ENCODE results near the gene PIP4K2A.

Gene PIP4K2A

DNA sequence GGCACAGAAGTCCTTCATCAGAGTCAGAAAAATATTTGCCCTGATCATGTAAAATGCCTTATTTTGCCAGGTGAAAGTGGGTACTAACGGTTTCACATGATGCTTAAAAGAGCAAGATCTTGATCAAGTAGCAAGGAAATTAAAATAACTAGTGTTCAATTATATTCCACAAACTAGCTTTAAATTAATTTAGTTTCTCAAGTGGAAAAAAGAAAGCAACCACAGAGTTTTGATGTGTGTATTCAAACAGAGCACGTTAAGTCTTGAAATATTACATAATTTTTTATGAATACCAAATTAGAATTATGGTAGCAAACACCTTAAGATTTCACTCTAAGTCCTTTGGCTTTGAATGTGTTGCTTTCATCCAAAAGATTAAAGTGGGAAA, 47.3 kb downstream of the PIP4K2A start:
- no peak for DNase-seq (ENCODE audit: low read depth in 2 of 2)

DNA sequence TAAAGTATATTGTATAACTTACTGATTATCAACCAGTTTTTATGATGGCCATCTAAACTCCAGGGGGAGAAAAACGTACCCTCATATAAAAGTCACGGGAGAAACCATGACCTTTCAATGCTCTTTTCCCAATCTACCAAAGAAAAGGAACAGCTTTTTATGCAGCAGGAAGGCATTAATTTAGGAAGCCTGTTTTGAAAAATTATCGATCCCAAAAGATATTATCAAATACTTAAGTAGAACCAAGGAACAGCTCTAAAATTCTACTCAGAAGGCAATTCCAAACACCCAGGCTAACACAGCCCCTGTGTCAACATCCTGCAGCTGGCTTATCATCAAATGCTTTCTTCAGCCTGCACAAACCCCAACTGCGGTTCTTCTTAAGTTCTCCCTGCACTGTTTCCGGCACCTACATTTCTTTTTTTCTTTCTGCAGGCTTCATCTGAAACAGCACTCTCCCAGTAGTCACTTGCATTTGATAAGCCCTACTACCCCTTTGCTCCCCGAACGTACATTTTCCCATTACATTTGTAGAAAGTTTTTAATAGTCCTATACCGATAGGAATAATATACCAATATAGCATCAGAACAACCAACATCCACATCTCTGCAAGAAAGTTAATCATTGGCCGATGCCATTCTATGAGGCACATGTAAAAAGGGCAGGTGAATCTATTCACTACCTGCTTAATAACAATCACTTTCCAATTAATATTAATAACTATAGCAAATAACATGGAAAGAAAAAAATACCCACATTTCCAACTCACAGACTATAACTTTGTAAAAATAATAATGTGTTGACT, 47.9 kb downstream of the PIP4K2A start:
- no peak for DNase-seq (ENCODE audit: low read depth in 2 of 2)

DNA sequence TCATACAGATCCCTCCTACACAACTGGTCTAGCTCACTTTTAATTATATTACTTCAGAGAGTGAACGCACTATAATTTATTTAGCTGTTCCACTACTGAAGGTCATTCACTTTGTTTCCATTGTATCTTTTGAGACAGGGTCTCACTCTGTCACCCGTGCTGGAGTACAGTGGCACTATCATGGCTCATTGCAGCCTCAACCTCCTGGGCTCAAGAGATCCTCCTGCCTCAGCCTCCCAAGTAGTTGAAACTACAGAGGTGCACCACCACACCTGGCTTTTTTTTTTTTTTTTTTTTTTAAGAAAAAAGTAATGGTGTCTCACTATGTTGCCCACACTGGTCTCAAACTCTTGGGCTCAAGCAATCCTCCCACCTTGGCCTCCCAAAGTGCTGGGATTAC, 49.0 kb downstream of the PIP4K2A start:
- DNase-seq (ENCODE audit: low read depth in 2 of 2) = no peak

DNA sequence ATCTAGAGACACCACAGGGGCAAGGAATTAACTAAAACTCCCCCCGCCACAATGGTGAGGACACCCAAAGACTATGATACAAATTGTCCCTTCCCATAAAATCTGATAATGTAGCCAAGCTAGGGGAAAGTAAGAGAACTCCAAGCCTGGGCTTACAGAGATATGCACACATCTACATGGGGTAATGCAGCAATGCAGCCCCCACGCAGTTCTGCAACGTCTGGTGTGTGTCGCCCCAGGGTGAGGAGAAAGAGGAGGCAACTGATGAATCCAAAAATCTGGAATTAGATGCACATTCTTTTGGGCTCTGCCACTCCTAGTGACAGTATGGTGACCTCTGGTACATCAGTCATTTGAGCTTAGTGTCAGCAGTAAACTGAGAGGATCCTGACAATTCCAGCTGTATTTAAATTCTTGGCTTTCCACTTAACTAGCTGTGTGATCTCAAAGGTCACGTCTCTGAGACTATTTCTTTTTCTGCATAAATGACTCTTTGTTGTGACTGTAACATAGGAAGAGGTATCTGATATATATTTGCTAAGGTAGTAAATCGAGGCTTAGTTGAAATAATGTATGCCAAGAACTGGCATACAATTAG, 51.5 kb downstream of the PIP4K2A start:
- no peak for DNase-seq (ENCODE audit: low read depth in 2 of 2)

DNA sequence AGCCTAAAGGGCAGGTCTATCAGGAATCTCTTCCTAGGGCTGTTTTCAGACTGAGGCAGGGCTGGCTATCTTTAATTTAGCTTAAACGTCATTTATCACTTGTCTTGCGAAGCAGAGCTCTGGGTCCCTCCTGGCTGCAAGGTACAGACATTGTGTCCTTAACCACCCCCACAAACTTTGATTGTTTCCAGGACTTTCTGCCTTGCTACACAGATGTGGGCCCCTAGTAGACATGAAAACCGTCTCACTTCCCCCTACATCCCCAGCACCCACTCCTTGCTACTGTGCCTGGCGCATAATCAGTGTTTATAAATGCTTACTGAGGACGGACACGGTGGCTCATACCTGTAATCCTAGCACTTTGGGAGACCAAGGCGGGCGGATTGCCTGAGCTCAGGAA, 54.5 kb downstream of the PIP4K2A start:
- DNase-seq (ENCODE audit: low read depth in 2 of 2) = no peak

DNA sequence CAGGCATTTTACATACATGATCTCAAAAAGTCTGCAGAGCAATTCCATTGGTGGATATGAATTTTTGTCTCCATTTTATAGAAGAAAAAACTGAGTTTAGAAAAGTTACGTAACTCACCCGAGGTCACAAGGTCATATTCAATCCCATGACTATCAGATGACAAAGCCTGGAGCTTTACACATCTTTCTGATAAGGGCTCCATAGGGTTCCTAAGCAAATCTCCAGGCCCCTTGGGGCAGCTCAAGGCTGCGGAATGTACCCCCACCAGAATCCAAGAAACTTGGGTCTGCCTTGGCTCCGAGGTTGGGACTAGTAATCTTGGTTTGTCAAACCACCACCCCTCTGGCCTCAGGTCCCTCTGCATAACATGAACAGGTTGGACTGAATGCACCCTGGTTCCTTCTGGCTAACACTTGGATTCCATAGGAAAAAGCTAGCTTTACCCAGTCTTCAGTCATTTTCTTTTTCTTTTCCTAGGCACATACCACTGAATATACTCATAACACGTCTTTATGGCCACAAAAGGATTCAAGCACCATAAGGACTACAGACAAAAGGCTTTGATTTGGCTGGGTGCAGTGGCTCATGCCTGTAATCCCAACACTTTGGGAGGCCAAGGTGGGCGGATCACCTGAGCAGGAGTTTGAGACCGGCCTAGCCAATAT, 55.5 kb downstream of the PIP4K2A start:
- no peak for DNase-seq (ENCODE audit: low read depth in 2 of 2)

DNA sequence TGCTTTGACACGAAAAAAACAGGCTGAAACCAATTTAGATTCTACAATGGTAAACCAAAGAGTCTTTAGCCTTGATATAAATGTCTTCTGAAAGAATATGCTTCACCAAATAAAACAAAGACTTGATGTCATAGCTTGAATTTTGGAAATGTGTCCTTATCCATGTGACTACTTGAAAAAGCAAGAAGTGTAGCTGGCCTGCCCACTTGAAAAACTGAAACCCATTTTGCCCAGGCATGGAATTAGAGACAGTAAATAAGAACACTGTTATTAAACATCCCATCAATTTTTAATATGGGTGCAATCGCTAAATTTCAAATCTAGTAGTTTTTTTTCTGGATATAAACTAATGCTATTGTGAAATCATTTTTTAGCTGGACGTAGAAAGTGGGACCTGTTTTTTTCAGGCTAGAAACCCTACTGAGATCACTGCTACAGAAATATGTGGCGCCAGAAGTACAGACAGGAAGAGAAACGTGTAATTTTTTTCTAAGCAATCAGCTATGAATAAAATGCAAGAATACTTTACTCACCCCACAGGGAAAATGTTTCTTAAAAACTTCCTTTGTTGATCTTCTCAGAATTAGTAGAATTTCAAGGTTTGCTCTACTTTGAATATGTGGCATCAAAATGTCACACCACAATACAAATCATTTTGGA, 56.7 kb downstream of the PIP4K2A start:
- DNase-seq (ENCODE audit: low read depth in 2 of 2) = no peak

DNA sequence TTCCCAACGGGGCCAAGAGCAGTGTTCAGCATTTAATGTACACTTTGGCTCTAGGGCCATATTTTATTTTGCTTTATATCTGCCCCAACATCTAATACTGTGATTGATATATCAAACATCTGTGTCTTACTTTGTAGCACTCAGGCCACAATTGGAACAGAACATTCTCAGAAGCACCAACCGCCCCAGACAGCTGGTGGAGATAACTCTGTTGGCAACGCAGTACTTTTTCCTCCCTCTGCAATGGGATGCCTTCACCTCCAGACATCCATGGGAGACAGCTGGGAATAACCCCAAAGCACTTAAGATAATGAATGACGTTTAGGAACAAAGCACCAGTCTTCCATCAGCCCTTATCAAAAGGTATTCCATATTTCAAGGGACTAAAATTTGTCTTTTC, 57.4 kb downstream of the PIP4K2A start:
- DNase-seq (ENCODE audit: low read depth in 2 of 2) = no peak

DNA sequence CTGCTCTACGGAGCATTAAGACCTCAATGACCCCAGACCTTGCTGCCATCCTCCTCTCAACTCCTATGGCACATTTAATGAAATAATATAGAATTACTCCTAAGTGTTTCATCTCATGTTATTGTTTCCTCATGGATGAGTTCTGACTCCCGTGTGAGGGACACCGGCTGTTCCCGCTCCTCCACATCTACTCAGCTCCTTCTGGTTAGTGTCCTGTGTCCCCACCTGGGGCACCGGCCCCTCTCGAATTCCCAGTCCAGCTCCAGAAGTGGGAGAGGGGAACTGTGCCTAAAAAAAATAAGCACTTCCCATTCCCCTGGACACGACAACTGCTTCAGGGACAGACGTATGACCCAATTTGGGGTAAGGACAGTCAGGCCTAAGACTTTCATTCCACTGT, 58.3 kb downstream of the PIP4K2A start:
- no peak for DNase-seq (ENCODE audit: low read depth in 2 of 2)

DNA sequence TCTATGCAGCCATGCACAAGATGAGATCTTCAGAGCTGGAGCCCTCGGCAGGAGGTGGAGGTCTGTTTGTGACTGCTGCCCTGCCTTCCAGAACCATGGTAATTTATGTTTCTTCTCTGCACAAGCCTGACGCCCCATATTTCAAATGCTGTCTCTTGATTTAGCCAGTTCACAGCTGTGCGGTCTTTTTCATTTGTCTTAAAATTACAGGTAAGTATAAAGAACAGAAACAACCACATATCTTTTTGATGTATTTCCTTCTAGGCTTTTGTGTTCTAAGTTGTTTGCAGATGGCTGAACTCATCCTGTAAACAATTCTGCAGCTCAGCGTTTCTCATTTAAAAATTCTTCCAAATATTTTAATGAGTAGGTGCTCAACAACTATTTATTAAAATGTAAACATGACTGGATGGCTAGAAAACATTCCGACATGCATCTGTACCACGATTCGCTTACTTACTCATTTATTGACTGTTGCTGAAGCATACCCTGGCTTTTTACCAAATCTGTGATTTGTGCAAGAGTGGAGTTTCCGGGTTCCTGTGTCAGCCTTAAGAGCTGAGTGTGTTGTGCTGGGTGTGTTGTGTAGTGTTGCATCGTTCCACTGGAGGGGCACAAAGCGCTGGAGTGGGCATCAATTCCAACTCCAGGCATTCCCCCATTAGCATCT, 58.9 kb downstream of the PIP4K2A start:
- DNase-seq (ENCODE audit: low read depth in 2 of 2) = no peak

DNA sequence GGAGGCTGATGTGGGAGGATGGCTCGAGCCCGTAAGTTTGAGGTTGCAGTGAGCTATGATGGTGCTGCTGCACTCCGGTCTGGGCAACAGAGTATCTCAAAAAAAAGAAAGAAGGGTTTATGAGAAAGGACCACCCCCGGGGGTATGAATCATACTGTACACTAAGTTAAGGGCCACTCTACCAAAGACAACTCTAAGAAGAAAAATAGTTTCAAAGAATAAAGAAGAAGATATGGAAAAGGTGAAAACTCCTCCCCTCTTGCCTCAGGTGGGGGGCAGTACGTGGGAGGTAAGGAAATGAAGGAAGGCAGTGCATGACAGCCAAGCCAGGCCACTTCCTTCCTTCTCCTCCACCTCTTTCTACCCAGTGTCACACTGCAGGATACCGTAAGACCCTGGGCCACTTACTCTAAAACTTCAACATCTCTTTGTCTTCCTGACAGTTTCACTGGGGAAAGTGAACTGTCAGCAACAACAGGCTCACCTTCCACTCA, 61.3 kb downstream of the PIP4K2A start:
- DNase-seq (ENCODE audit: low read depth in 2 of 2) = peak in 1 of 2 donors; percentile 29

DNA sequence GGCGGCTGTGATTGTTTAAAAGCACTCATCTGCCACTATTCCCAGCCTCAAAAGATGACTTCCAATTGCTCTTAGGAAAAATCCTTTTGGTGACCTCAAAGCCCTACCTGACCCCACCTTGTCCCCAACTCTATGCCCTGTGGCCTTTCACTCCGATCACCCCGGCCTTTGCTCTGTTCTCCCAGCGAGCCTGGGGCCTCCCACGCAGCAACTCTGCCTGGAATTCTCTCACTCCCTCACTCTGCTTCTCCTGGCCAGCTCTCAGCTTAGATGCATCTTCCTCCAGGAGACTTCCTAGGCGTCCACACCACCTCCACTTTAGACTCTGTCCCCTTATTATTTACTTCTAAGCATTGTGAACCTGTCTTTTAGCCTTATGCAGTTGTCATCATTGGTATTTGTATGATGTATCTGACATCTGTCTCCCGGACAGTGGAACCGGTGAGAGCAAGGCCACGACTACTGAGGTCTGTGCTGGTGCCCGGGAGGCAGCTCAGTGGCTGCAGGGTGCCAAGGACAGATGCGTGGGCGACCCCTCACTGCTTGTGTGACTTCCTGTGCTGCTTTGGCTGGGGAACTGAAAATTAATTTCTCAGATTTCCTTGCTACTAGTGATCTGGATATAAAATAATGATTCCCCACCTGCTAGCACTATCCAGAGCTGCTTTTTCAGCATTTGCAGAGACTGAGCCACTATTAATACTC, 63.0 kb downstream of the PIP4K2A start:
- DNase-seq (ENCODE audit: low read depth in 2 of 2) = no peak

DNA sequence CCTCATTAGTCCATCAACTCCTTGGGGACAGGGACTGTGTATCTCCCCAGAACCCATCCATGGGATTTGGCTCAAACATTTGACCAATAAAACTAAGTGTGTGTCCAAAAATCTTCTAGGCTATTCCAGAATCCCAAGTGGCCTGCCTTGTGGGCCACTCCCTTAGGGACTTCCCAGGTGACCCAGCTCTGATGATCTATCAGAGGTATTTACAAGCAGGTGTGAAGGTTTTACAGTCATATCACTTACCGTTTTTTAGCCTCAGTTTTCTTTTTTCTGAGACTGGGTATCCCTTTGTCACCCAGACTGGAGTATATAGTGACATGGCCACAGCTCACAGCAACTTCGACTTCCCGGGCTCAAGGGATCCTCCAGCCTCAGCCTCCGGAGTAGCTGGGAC, 64.4 kb downstream of the PIP4K2A start:
- no peak for DNase-seq (ENCODE audit: low read depth in 2 of 2)

DNA sequence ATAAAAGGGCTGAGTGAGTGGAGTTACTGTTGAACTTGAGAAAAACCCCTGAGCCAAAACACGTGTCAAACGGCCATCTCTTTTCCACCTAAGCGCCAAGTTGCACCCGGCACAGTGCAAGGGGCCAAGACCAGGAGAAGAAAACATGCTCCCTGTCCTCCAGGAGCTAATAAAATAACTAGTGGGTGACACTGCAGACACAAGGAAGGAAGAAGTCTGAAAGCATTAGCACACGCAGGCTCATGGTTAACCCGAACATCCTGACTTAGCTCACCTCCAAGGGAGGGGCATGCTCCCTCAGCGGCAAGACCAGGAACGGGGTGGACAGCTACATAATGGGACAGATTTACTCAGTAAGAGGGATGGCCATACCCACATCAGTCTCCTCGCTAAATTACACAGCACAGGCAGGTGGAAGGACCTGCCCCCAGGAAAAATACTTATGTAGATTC, 65.0 kb downstream of the PIP4K2A start:
- DNase-seq (ENCODE audit: low read depth in 2 of 2) = no peak

DNA sequence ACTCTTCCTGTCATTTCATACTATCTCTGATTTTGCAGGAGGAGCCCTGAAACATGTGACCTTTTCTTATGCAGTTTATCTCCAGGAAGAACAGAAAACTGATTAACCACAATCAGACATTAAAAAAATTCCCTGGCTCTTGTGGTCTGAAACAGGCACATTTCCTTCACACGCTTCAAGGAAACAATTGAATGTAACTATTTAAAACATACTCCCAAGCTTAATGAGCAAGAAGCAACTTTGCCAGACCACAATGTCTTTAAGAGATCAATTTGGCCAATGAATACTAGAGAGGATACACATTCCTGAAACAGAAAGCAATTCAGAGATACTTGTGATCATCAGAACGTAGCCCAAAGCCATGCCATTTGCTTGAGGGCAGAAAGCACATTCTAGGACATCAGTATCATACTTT, 65.8 kb downstream of the PIP4K2A start:
- DNase-seq (ENCODE audit: low read depth in 2 of 2) = no peak

DNA sequence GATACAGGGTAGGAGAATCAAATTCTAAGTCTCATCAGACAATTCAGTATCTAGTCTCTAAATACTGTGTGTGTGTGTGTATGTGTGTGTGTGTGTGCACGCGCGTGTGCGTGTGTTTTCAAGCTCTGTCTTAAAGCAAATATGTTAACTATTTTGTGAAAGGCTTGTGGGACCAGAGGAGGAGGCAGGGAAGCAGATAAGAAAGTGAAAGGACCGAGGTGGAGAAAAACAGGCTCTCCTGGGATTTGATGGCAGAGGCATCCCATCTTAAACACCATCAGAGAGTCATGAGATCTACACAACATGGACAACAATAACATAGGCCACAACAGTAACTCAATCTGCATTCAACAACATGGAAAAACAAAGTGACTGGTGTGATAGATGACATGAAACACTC, 67.1 kb downstream of the PIP4K2A start:
- DNase-seq (ENCODE audit: low read depth in 2 of 2) = no peak

DNA sequence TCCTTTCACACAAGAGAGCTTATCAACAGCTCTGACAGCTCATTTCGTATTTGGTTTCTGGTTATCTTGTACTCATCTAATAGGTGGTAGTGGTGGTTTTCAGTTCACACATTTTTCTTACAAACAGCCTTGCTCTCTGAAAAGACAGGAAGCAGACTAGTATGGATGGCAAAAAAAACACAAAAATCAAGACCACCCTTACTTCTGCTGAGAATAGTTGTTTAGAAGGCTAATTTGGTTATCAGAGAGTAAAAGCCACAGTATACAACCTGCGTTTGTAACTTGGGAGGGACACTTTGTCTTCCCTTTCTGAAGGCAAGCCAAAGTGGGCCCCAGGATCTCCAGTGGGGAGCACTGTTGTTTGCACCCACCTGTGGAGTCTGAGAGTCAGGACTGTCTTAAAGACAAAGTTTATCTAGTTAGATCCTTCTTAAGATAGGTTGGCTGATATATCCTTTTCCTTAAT, 68.0 kb downstream of the PIP4K2A start:
- no peak for DNase-seq (ENCODE audit: low read depth in 2 of 2)

DNA sequence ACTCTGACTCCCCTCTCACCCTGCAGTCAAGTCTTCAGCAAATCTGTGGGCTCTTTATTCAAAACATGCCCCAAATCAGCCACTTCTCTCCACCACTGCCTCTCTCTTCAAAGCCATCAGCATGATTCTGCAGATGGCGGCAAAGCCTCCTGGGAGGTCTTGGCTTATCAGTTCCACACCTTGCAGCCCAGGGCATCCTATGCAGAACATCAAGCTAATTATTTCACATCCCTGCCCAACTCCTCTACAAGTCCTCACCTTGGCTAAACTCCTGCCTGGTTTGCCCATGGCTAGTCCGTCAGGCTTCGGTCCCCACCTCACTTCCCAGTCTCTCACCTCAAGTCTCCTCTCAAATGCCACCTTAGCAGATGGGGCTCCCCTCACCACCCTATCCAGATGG, 70.2 kb downstream of the PIP4K2A start:
- no peak for DNase-seq (ENCODE audit: low read depth in 2 of 2)

DNA sequence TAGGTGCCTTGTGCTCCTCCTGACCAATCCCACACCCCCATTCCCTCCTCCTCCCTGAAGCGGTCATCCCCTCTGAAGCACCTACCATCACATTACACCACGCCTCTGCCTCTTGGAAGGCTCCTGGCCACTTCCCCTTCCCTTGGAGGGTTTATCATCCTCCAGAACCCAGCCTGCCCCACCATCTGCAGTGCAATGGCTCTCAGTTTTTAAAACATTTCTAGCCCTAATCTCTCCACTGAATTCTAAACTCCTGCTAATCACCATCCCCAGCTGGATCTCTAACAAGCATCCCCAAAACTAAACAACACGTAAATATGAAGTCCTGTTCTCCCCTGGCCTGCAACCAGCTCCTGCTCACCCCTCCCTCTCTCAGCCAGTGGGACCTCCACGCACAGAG, 70.6 kb downstream of the PIP4K2A start:
- DNase-seq (ENCODE audit: low read depth in 2 of 2) = no peak

DNA sequence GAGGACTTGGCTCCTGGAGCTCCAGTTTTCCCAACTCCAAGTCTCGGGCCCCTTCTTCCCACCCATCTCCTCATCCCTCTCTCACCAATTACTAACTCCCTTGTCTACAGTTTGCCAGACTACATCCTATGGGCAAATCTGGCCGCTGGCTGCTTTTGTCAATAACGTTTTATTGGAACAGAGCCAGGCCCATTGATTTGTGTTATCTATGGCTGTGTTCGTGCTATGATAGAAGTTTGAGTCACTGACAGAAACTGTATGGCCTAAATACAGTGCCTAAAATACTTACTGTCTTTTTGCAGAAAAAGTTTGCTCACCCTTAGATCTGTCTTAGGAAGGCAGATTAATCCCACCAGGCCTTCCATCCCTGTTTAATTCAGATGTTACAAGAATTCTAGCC, 71.3 kb downstream of the PIP4K2A start:
- DNase-seq (ENCODE audit: low read depth in 2 of 2) = no peak

DNA sequence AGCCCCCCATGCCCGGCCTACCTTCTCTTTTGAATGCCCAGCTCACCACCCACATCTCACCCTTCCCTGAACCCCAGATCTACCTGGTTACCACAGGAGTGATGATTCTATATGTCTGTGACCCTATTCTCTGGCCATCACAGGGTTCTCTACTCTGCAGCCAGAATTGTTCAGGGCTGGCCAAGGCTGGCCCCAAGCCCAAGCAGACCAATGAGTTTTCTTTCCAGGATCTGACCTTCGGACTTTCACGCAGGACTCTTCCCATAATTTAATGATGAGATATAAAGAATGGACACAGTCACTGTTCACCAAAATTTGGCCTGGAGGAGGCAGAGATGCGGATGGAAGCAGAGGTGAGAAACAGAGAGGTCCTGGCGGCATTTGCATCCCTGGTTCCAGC, 72.6 kb downstream of the PIP4K2A start:
- no peak for DNase-seq (ENCODE audit: low read depth in 2 of 2)
